NCI-H1436 treated with DMSO at 0.1 percent for 48 hours (cell line): Measurements from ENCODE around the gene CSTF3.
"Not testable (repeated sequence)": the region's sequence is repeated elsewhere in the genome, so short reads cannot be mapped to it uniquely, and the experiment has no call there.

Experiments
- DNase-seq: peaks from one replicate; lab custom pipeline; 2025; lab: John Stamatoyannopoulos, UW

The CSTF3 gene

GRCh38 chr11:33160136-33160535, 1.1 kb downstream of the CSTF3 start:
- DNase-seq = no peak

GRCh38 chr11:33159378-33159867, 1.9 kb downstream of the CSTF3 start:
- not testable (repeated sequence) for DNase-seq

GRCh38 chr11:33158596-33159275, 2.5 kb downstream of the CSTF3 start:
- no peak for DNase-seq

- no peak for DNase-seq
Measured at GRCh38 chr11:33157103-33158027, 3.9 kb downstream of the CSTF3 start.

- DNase-seq = no peak
Measured at GRCh38 chr11:33151399-33151798, 9.9 kb downstream of the CSTF3 start.

- no peak for DNase-seq
Measured at GRCh38 chr11:33147559-33147958, 13.7 kb downstream of the CSTF3 start.

- DNase-seq = no peak
Measured at GRCh38 chr11:33135768-33136443, 25.4 kb downstream of the CSTF3 start.

- no peak for DNase-seq
Measured at GRCh38 chr11:33135216-33135615, 26.1 kb downstream of the CSTF3 start.

GRCh38 chr11:33134276-33134675, 27.0 kb downstream of the CSTF3 start:
- no peak for DNase-seq

GRCh38 chr11:33133761-33134160, 27.5 kb downstream of the CSTF3 start:
- DNase-seq = no peak

GRCh38 chr11:33132510-33132909, 28.8 kb downstream of the CSTF3 start:
- no peak for DNase-seq

GRCh38 chr11:33128739-33129138, 32.5 kb downstream of the CSTF3 start:
- DNase-seq = no peak

GRCh38 chr11:33125611-33126010, 35.7 kb downstream of the CSTF3 start:
- DNase-seq = no peak

GRCh38 chr11:33125025-33125424, 36.3 kb downstream of the CSTF3 start:
- no peak for DNase-seq

- not testable (repeated sequence) for DNase-seq
Measured at GRCh38 chr11:33122696-33123095, 38.6 kb downstream of the CSTF3 start.

GRCh38 chr11:33116535-33116934, 44.7 kb downstream of the CSTF3 start:
- no peak for DNase-seq

- DNase-seq = no peak
Measured at GRCh38 chr11:33110083-33110482, 51.2 kb downstream of the CSTF3 start.

- DNase-seq = no peak
Measured at GRCh38 chr11:33109294-33109895, 51.9 kb downstream of the CSTF3 start.

- DNase-seq = no peak
Measured at GRCh38 chr11:33103836-33104235, 57.4 kb downstream of the CSTF3 start.

GRCh38 chr11:33094157-33094556, 67.1 kb downstream of the CSTF3 start:
- DNase-seq = no peak

GRCh38 chr11:33089776-33090175, 71.5 kb downstream of the CSTF3 start:
- no peak for DNase-seq

- DNase-seq = no peak
Measured at GRCh38 chr11:33086017-33086416, 75.3 kb downstream of the CSTF3 start.
